Endometrial microvascular endothelial cells (primary cell): ENCODE measurements around the gene AKR7A3. TPM values are rescaled to one million over a fixed set of nuclear protein-coding genes. Genes with fewer than 3 reads are reported as not detected.
"Not testable (repeated sequence)": the region's sequence is repeated elsewhere in the genome, so short reads cannot be mapped to it uniquely, and the experiment has no call there.

Experiments
- in situ Hi-C: cut with HindIII; loops from 2 replicates; pipeline ENCODE4 v1.10.0; 2017; ENCODE audit warnings: low sequenced_read_pairs, low pct_unique_long_range_greater_than_20kb; ENCODE audit errors: inconsistent ontology term
- total RNA-seq: library from RNA; depleted of rRNA; stranded (reverse); fragments of >200 nt; gene quantifications from one replicate; pipeline ENCODE4 v1.2.3, GENCODE V29; 2015; ENCODE audit errors: inconsistent ontology term

The AKR7A3 gene
- not detected for total RNA-seq

DNA sequence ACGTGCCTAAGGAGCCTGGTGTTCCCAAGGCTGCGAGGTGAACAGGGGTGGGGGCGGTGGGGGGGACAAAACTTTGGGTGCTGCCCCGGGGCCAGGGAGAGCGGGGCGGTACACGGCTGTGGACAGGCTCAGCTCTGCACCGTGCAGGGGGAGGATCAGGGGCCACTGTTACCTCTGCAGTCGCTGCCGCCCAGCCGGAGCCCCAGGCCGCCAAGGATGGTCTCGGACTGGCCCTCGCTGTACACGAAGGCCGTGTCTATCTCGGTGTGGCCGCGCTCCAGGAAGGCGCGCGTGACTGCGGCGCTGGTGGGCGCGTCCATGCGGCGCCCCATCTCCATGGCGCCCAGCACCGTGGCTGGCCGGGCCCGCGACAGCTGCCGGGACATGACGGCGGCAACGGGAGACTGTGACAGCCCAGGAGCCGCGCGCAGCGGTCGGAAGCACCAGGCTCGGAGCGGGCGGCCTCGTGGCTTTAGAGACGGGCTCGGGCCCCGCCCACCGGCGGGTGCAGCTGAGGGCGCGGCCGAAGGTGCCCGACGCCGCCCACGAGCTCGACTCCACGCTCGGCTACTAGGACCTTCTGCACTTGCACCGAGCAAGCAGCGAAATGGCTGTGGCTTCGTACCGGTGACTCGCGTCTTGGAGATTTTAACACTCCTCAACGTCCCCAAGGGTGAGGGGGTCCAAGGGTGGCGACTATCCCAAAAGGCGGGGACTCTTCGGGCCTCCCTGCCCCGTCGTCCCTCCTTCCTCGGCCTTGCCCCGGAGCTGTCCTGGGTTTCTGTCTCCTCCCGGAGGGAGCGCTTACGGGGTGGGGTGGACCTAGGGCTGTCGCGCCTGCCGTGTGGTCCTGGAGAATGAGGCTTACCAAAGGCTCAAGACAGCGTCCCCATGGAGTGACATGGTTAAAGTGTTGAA lies at the start of gene AKR7A3:
TSS of gene AKR7A3 (minus strand) at position 447 of the 918 bp plus-strand sequence. CDS start at position 386, 61 bp downstream.
- in situ Hi-C loops: not testable (repeated sequence)

DNA sequence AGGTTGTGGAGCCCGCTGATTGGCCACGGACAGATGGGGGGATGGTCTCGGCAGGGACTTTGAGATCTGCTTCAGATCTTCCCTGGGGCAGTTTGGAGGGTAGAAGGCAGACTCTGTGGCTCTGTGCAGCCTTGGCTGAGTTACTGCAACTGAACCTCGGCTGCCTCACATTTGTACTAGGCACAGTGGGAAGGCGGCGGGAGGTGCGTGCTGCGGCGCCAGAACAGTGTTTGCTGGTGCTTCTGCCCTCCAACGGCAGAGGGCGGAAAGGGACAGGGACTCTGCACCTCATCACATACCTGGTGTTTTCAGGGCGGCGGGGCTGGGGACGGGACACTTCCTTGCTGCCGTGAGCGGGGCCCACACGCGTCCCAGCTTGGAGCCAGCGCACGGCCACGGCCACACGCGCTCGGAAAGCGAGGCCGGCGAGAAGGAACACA lies 49.8 kb upstream of the AKR7A3 start:
- in situ Hi-C loops: loop anchor here (25.0 kb wide), 1 partner anchor 299 kb away; the partner anchor contains the start of gene NBL1

- in situ Hi-C loops: loop anchor here (25.0 kb wide), 1 partner anchor 300 kb away; the partner anchor contains the start of gene NBL1
Measured at GRCh38 chr1:19337289-19337688, 48.7 kb upstream of the AKR7A3 start.

DNA sequence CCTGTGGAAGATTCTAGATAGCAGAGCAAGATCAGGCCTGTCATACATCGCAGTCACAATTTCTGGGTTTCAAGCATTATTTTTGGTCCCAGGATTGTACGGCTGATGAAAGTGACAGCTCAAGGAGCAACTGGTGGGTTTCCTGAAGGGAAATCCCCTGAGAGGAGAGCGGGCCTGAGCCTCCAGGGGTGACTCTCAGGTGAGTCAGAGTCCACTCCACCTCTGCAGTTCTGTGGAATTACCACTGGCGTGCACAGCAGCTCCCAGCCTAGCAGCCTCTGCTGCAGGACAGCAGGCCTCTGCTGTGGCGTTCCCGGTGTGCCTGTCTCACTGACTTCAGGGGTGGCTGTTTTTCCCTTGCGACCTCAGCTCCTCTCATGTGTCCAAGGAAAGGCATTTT lies 48.0 kb upstream of the AKR7A3 start:
- in situ Hi-C loops: loop anchor here (25.0 kb wide), 1 partner anchor 301 kb away; the partner anchor contains the start of gene NBL1

DNA sequence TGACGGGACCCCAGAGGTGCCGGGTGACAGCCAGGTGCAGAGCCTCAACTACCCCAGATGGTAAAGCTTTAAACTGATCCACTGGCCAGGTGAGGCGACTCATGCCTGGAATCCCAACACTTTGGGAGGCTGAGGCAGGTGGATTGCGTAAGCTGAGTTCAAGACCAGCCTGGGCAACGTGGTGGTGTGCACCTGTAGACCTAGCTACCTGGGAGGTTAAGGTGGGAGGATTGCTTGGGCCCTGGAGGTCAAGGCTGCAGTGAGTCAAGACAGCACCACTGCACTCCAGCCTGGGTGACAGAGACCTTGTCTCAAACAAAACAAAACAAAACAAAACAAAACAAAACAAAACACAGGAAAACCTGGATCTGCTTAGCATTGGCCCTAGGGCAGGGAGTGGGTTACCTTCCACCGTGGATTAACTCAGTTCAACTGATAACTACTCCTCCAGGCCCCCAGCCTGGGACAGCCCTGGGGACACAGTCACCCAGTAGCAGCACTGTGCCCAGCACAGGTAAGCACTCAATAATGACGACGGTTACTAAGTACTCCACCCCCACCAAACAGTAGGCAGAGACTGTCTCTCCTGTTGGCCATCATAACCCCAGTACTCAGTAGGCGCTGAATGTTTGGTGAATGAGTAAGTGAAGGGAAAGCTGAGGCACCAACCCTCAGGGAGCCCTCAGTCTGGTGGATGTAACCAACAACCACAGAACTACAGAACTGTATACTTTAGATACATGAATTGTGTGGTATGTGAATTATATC lies 45.2 kb upstream of the AKR7A3 start:
- in situ Hi-C loops: loop anchor here (25.0 kb wide), 1 partner anchor 304 kb away; the partner anchor contains the start of gene NBL1

DNA sequence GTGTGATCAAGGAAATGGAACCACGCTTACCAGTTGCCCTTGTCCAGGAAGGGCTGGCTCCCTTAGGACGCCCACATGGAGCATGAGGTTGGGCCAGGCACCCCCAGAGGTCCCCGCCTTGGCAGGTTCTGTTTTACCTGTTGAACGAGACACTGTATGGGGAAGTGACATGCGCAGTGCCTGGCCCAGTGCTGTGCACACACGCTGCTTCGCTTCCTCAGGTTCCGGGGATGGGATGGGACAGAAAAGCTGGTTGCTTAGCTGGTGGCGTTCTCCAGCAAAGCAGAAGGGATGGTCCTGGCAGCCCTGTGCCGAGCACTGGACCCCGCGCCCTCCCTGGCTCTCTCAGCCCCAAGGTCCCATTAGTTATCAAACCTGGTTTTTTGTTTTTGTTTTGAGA lies 44.3 kb upstream of the AKR7A3 start:
- in situ Hi-C loops: loop anchor here (25.0 kb wide), 1 partner anchor 304 kb away; the partner anchor contains the start of gene NBL1

DNA sequence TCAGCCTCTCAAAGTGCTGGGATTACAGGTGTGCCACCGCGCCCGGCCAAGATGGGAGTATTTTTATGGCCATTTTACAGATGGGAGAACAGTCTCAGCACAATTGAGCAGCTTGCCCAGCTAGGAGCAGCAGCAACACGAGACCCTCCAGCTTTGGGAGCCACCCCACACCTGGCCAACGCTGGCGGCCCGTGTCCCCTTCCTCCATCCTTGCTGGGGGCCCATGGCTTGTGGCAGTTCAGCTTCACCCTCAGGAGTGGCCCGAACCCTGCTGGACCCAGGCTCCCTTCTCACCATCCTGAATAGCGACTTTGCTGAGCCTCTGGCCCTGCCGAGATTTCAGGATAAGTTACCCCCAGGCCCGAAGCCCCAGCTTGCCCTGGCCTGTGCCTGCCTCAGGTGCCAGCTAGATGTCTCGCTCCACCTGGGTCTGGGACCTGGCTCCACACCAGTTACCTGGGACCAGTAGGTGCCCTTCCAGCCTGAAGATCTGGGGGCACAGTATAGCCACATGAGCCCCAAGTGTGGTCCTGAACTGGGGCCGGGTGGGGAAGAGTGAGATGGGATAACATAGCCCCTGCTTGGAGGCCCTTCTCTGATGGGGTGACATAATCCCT lies 42.8 kb upstream of the AKR7A3 start:
- in situ Hi-C loops: loop anchor here (25.0 kb wide), 1 partner anchor 306 kb away; the partner anchor contains the start of gene NBL1

DNA sequence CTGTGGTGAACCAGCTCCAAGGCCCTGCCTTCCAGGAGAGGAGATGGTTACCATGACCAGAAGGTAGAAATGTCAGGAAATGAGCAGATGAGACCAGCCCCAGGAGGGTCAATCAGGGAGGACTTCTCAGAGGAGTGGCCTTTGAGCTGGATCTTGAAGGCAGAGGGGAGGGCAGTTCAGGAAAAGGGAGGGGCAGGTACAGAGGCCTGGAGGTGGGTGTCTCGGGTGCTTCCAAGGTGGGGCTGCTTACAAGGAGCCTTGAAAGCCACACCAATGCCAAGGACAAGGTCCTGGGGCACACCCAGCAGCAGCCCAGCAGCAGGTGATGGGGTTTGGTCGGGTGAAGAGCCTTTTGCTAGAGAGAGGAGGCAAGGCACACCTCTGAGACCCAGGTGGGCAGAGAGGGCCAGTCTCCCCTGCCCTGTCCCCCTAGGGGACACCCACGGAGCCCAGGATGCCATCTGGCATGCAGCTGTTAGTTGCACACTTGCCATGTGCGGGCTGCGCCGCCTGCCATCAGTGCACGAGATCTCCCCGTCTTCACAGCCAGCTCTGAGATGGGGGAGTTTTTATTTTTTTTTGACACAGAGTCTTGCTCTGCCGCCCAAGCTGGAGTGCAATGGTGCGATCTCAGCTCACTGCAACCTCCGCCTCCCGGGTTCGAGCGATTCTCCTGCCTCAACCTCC lies 42.0 kb upstream of the AKR7A3 start:
- in situ Hi-C loops: loop anchor here (25.0 kb wide), 1 partner anchor 307 kb away; the partner anchor contains the start of gene NBL1

DNA sequence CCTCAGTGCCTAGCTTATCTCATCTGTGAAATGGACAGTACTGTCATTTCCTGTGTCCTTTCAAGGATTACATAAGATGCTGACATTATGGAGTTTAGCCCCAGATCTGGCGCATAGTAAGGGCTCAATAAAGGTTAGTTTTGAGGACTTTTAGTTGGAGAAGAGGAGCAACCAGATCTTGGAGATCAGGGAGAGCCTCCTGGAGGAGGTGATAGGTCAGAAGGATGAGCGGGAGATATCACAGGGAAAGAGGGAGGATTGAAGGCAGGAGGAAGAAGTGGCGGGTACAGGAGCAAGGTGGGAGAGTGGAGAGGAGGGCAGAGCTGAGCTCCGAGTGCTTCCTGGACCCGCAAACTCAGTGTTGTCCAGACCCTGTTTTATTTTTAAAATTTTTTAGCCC lies 41.0 kb upstream of the AKR7A3 start:
- in situ Hi-C loops: loop anchor here (25.0 kb wide), 1 partner anchor 308 kb away; the partner anchor contains the start of gene NBL1

GRCh38 chr1:19329188-19329587 lies 40.6 kb upstream of the AKR7A3 start:
- in situ Hi-C loops: loop anchor here (25.0 kb wide), 1 partner anchor 308 kb away; the partner anchor contains the start of gene NBL1

DNA sequence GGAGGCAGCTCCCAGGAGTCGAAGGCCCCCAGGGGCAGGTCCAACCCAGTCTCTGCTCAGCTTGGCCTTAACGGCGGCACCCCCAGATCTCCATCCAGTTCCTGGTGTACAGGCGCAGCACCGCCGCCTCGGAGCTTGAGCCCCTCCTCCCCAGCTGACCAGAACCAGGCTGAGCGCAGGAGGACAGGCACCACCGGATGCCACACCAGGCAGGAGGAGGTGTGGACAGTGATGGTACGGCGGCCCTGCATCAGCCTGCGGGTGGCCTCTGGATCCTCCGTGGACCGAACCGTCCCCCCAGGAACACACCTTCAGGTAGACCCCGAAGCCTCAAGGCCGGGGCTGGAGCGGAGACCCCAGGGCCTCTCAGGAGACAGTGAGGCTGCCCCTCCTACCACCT lies 39.9 kb upstream of the AKR7A3 start:
- in situ Hi-C loops: loop anchor here (25.0 kb wide), 1 partner anchor 309 kb away; the partner anchor contains the start of gene NBL1

- in situ Hi-C loops: loop anchor here (25.0 kb wide), 1 partner anchor 310 kb away; the partner anchor contains the start of gene NBL1
Measured at GRCh38 chr1:19327736-19328135, 39.2 kb upstream of the AKR7A3 start.

- in situ Hi-C loops: loop anchor here (25.0 kb wide), 1 partner anchor 310 kb away; the partner anchor contains the start of gene NBL1
Measured at GRCh38 chr1:19327301-19327700, 38.7 kb upstream of the AKR7A3 start.

DNA sequence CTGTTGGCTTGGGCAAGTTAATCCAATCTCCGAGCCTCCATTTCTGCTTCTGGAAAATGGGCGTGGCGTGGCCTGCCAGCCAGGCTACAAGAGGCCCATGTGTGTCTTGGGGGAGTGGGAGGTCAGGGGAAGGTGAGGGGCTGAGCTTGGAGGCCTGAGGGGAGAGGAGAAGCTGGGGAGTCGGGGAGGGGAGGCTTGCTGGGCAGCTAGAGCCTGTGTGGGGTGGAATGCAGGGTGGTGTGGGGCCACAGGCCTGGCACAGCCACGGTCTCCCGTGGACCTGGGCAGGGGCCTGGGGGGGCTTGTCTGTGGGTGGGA lies 38.1 kb upstream of the AKR7A3 start:
- in situ Hi-C loops: loop anchor here (25.0 kb wide), 1 partner anchor 311 kb away; the partner anchor contains the start of gene NBL1

- in situ Hi-C loops: loop anchor here (25.0 kb wide), 1 partner anchor 311 kb away; the partner anchor contains the start of gene NBL1
Measured at GRCh38 chr1:19325958-19326747, 37.6 kb upstream of the AKR7A3 start.

- in situ Hi-C loops: loop anchor here (25.0 kb wide), 1 partner anchor 312 kb away; the partner anchor contains the start of gene NBL1
Measured at GRCh38 chr1:19325368-19325957, 36.9 kb upstream of the AKR7A3 start.

DNA sequence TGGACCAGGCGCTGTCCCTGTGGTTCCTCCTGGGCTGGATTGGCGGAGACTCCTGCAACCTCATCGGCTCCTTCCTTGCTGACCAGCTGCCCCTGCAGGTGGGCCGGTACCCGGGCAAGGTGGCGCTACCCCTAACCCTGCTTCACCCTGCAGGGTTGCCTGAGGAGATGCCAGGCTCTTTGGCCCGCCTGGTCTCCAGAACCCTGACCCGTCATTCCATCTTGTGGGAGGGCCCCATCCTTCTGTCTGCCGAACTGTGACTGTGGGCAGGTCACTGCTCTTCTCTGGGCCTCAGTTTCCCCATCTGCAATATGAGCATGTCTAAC lies 36.1 kb upstream of the AKR7A3 start:
- in situ Hi-C loops: no loop called here
